ENCODE measurements around the gene TLX3.
A peak's percentile ranks its signal among the peaks of the same experiment; 100 is the strongest.

Gene TLX3

DNA sequence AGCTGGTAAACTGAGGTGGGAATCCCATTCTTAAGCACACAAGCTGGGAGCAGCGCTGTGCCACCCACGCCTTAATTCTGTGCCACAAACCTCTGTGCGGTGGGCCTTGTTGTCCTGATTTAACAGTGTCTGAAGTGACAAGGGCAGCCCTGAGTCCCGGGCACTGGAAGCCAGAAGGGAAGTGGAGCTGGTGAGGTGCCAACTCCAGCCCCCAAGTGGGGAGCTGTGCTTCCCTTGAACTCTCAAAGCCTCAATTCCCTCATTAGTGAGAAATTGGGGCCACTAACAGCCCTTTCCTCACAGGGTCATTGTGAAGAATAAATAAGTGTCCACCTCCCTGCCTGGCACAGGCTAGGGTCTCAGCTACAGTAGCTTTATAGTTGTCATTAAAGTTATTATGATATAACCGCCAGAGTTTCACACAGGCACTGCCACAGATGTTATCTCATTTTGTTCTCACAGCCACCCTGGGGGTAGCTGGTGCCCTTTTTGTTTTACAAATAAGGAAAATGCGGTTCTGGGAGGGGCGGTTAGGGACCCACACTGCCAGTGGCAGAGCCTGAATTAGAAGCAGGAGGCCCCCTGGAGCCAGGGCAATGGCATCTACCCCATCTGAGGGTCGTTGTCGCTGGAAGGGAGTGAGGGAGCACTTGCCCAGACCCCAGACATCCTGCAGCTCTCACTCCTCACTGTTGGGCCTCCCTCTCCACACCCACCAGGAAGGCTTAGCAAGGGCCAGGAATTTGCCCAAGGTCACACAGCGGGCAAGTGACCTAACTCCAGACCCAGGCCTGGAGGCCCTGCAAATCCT is 2.1 kb upstream of the TLX3 start:
- no peak for DNase-seq

DNA sequence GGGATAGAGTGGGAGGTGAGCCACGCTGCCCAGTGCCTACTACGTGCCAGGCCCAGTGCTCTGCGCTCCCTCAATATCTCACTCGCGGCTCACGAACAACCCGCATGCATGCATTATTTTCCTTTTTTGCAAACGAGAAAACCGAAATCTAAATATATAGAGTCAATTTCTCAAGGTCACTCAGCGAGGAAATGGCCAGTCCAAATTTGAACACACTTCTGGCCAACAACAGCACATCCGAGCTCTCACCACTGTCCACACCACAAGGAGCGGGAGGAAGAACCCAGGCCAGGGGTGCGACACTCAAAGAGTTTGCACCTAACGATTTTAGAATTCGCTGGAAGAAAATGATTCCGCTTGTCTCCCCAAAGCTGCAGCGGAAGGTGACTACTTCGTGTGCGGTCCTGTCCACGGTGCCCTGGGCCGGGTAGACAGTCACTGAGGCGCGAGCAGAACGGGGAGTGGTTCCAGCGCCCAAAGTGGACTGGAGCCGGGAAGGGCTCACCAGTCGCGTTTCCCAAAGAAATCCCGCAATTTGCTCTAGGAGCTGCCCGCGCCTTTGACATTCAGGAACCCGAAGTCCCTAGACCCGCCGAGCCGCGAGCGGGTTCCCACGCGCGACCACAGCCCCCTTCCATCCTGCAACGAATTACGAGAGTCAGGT is 1.1 kb upstream of the TLX3 start:
- no peak for DNase-seq

GRCh38 chr5:171309276-171310211 is 496 bp downstream of the TLX3 start:
- DNase-seq: no peak

DNA sequence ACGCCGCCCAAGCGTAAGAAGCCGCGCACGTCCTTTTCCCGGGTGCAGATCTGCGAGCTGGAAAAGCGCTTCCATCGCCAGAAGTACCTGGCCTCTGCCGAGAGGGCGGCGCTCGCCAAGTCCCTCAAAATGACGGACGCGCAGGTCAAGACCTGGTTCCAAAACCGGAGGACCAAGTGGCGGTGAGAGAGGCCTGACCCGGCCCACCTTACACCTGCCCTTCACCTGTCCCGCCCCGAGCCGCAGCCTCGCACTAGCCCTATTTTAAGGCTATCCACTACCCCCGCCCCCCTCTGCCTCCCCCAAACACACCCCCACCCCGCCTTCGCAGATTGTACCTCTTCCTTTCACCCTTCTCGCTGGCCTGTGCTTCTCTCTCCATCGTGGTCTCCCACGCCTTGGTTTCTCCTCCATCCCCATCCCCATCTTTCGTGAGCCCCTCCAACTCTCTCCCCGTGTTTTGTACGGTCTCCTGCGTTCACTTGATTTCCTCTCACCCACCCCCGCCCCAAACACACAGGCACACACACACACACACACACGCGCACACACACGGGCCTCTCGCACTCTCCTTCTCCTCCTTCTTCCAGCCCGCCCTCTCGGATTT is 1.3 kb downstream of the TLX3 start:
- DNase-seq: peak; percentile 56

DNA sequence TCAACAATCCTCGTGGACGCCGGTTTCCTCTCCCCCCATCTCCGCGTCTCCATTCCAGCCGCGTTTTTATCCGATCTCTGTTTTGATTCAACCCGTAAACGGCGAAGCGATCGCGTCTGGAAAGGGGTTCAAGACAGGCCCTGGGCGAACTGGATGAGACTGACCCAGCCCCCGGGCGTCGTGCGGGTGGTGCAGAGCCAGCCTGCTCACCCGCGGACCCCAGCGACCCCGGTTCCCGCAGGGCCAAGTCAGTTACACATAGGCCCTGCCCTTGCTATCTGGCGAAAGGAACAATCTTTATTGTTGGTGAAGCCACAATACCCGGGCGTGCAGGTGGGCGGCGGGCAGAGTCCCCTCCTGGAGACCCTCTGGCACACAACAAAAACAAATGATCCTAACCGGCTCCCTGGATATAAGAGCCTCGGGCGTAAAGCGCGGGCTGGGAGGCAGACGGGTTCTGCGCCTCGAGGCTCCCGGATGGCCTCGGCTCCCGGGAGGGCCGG is 1.8 kb downstream of the TLX3 start:
- no peak for DNase-seq

DNA sequence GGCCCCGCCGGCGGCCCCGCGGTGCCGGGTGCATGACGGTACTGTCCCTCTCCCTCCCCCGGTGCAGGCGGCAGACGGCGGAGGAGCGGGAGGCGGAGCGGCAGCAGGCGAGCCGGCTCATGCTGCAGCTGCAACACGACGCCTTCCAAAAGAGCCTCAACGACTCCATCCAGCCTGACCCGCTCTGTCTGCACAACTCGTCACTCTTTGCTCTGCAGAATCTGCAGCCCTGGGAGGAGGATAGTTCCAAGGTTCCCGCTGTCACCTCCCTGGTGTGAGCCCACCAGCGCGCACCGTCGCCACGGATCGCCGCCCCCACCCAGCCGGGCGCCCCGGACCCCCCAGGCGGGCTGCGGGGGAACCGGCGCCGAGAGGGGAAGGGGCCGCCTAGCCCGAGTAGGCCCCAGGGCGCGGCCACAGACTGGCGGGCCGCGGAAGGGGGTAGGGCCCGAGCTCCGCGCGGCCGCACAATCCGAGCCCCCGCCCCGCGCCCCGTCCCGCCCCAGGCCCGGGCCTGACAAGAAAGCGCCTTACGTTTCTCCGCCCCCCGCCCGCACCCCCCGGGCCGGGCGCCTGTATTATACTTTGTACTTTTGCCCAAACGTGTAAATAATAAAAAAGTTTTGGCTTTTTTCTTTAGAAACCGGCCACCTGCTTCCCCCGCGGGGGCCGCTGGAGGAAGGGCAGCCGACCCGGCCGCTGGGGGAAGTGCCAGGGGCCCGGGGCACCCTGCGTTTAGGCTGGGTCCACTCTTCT is 2.5 kb downstream of the TLX3 start:
- no peak for DNase-seq

GRCh38 chr5:171312129-171312974 is 3.3 kb downstream of the TLX3 start:
- DNase-seq: no peak

DNA sequence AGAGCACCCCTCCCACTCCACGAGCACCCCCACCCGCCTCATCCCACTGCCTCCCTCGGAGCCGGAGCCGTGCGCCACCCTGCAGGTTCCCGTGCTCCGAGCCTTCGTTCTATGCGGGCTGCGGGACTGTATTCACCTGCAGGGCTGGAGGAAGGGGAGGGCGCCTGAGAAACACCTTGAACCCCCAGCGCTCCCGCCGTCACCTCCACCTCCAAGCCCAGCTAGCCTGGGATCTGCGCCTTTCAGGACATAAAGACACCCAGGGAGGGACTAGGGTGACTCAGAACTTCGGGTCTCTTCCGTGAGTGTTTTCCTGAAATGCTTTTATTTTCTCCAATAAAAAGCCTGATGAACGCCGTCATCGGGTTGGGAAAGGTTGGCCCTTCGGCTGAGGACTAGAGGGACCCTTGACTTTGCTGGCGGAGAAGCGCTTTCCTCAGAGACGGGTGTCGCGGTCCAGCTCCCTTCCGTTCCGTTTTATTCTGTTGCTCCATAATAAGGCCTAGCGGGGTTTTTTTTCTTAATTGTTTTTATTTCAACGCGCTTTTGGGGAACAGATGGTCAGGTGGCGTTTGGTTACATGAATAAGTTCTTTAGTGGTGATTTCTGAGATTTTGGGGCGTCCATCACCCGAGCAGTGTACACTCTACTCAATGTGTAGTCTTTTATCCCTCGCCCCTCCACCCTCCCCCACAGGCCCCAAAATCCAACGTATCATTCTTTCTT is 4.6 kb downstream of the TLX3 start:
- no peak for DNase-seq

GRCh38 chr5:171314728-171315385 is 5.8 kb downstream of the TLX3 start:
- DNase-seq: no peak

DNA sequence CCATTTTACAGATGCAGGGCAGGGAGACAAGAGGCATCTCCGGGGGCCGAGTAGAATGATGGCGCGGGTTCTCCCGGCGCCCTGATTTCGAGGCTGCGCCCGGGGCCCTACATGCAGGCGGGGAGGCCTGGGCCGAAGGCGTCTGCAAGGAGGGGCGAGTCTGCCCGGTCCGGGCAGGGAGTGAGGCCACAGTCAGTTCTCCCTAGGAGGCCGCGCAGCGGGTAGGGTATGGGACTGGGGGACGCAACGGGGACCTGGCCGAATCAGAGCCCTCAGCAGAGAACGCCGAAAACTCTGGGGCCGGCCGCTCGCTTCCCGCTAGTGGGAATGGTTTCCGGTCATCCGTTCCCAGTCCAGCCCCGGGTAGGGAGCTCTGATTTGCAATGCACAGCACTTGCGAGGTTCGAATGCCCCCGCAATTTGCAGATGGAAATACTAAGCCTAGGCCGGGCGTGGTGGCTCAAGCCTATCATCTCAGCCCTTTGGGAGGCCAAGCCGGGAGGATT is 6.4 kb downstream of the TLX3 start:
- DNase-seq: no peak

GRCh38 chr5:171315925-171316257 is 6.8 kb downstream of the TLX3 start:
- no peak for DNase-seq

DNA sequence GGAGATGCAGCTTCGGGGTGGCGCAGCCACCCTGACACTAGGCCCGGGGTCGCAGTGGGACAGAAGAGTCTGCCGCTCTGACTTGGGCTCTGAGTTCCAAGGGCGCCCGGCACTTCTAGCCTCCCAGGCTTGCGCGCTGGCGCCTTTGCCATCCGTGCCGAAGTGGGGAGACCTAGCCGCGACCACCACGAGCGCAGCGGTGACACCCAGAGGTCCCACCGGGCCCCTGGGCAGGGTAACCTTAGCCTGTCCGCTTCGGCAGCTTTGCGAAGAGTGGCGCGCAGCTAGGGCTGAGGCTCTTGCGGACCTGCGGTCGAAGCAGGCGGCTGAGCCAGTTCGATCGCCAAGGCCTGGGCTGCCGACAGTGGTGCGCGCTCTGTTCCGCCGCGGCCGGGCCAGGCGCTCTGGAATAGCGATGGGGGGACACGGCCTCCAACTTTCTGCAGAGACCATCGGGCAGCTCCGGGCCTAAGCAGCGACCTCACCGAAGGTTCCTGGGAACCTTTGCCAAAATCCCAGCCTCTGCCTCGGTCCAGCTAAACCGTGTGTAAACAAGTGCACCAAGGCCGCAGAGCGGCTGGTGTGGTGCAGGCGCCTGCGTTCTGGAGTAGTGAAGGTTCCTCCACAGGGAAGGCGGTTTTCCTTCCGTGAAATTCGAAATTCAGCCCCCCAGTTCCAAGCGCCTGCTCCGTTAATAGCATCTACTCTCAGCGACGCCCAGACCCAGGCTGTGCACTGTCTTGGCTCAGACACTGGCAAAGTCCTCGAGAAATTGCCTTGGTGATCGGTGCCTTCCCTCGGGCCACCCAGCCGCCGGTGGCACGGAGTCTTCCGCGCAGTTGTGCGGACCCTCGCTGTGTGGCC is 7.4 kb downstream of the TLX3 start:
- no peak for DNase-seq

DNA sequence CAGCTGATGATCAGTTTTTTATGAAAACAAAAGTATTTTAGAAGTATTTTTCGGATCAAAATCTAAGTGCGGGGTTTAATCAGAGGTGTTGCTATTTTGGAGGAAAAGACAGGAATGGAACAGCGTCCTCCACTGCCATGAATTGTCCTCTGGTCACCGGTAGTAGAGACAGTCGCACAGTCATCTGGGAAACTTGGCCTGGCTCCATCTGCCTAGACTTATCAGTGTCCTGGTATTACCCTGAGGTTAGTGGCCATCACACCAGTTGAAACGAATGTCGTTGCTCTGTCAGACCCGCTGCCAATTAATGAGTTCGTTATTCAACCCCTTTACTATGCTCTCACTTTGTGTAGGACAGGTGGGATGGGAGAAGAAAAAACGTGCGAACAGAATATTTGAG is 8.2 kb downstream of the TLX3 start:
- peak; percentile 43 for DNase-seq

- DNase-seq: no peak
These were observed 9.0 kb downstream of the TLX3 start for GRCh38 chr5:171318026-171318425.

DNA sequence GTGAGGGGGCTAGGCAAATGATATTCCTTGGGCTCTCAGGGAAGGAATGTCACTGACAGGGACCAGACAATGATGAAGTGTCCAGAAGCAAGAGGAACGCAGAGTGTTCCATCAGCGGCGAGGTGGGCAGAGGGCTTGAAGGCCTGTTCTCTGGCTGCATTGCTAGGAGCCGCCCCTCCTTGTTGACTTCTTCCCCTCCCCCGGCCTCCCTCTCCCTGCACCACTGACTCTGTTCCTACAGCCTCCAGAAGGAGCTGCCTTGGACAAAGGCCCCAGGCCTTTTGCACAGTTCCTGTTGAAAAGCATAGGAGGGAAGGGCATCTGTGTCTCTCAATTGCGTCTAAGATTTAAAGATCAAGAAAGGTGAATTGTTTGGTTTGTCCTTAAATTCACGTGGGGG is 12.4 kb downstream of the TLX3 start:
- DNase-seq: no peak

DNA sequence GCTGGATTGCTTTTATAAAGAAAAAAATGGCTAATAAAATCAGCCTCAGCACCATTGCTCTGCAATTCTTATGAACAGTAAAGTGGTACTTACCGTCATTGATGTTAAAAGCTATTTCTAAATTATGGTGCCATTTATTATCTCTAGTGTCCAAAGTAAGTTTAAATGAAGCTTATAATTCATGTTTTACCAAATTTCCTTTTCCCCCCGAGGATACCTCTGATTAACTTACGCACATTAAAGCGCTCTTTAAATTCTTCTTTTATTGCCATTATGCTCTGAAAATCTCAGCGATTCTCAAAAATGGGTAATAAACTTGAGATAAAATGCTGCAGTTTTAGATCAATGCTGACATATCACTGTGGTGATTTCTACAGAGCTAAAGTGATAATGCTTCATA is 13.5 kb downstream of the TLX3 start:
- no peak for DNase-seq

DNA sequence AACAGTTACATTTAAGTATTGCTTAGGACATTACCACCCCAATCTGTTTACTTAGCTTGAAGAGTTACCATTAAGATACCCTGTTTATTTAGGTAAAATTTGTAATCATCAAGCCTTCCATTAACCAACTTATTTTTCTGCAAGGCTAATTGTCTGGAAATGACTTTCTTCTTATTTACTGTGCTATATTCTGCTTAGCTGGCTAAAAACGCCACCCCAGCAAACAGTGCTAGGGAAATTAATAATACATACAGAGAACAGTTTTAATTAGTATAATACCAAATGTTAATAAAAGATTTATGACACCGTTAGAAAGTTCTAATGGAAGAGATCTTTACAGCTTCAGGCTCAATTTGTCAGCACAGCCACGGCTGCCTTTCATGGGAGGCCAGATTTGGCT is 14.0 kb downstream of the TLX3 start:
- DNase-seq: no peak

DNA sequence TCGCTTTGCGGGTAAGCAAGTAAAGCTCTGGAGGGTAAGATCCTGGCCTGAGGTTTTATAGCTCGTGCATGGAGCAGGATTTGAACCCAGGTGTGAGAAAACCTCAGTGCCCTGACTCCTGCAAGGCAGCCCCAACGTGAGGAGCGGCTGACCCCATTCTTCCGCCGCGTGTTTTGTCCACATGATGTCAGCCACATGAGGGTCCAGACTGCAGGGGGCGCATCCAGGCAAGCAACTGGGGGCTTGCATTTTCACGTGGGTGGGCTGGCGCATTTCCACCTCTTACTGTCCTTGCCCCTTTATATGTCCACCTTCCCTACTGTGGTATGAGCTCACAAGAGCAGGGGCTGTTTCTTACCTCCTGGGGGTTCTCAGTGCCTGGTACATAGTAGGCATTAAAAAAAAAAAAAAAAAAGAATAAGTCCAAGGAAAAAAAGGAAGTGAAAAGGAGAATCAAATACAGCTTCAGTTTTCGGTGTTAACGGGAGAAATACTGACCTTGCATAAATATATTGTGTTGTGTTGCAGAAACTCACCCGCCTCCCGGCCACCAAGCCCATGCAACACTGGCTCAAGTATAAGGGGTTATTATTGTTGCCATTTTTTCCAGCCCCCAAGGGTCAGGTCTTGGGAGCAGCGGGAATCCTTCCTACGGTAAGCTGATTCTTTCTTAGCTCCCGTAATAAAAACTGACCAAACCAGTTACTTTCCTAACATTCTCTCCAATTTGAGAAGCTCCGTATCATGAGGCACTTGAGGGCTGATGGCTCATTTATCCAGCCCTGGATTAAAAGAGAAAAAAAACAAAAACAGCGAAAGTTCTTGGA is 15.0 kb downstream of the TLX3 start:
- no peak for DNase-seq
